CD14-positive monocyte (primary cell): ENCODE data around the gene DHX29. TPM values are rescaled to one million over a fixed set of nuclear protein-coding genes. Genes with fewer than 3 reads are reported as not detected.

Experiments used
- DNase-seq, 3 donors: peaks; one replicate each; pipeline ENCODE4 v3.0.0-alpha.2; 2011 to 2022
- H2AFZ ChIP-seq: 2 replicates; pipeline ENCODE4 v1.6.0; 2012; ENCODE audit warnings: mild to moderate bottlenecking, low read depth, low read length, inconsistent platforms; ENCODE audit not compliant: insufficient read depth, poor library complexity, severe bottlenecking
- H3K27ac ChIP-seq, 2 donors: 1 replicate in 1 of 2; 2 replicates in 1 of 2; pipeline ENCODE4 v1.5.1; 2012 to 2013; ENCODE audit warnings: low read length in 2 of 2, control low read depth in 1 of 2, inconsistent platforms in 1 of 2, low read depth in 1 of 2, mild to moderate bottlenecking in 1 of 2
- H3K27me3 ChIP-seq, 2 donors: one replicate each; pipeline versions ENCODE4 v1.6.0 to v1.6.1; 2011 to 2013; ENCODE audit warnings: low read length in 2 of 2; ENCODE audit not compliant: control insufficient read depth in 2 of 2, insufficient read depth in 2 of 2
- H3K36me3 ChIP-seq, 2 donors: replicated peaks in 1 of 2; 1 replicate in 1 of 2; 2 replicates in 1 of 2; pipeline versions ENCODE4 v1.5.1 to v1.6.1; 2012 to 2013; ENCODE audit warnings: low read length in 2 of 2, control low read depth in 1 of 2, inconsistent platforms in 1 of 2, mild to moderate bottlenecking in 1 of 2; ENCODE audit not compliant: insufficient read depth in 2 of 2, control insufficient read depth in 1 of 2
- H3K4me1 ChIP-seq, 2 donors: 1 replicate in 1 of 2; 2 replicates in 1 of 2; pipeline versions ENCODE4 v1.5.1 to v1.6.1; 2012 to 2013; ENCODE audit warnings: low read length in 2 of 2, control low read depth in 1 of 2, inconsistent platforms in 1 of 2, mild to moderate bottlenecking in 1 of 2, moderate library complexity in 1 of 2; ENCODE audit not compliant: insufficient read depth in 2 of 2, control insufficient read depth in 1 of 2
- H3K4me2 ChIP-seq: replicated peaks from 2 replicates; pipeline ENCODE3; 2012; ENCODE audit warnings: low read length, moderate library complexity, mild to moderate bottlenecking; ENCODE audit not compliant: poor library complexity, severe bottlenecking; ENCODE audit errors: extremely low read depth
- H3K4me3 ChIP-seq, 3 experiments: fragments of 200-600 bp in 1 of 3; sonication (generic) in 1 of 3; replicated peaks in 1 of 3; 1 replicate in 2 of 3; 2 replicates in 1 of 3; pipeline ENCODE4 v1.5.1; 2011 to 2013; ENCODE audit warnings: low read length in 3 of 3, mild to moderate bottlenecking in 3 of 3, control low read depth in 2 of 3, low read depth in 2 of 3, inconsistent platforms in 1 of 3, moderate library complexity in 1 of 3
- H3K79me2 ChIP-seq: 2 replicates; pipeline ENCODE4 v1.6.0; 2012; ENCODE audit warnings: mild to moderate bottlenecking, control low read depth, inconsistent platforms, low read length, moderate library complexity; ENCODE audit not compliant: insufficient read depth
- H3K9ac ChIP-seq: 2 replicates; pipeline ENCODE4 v1.6.0; 2017; ENCODE audit warnings: low read length, mild to moderate bottlenecking; ENCODE audit not compliant: insufficient read depth, poor library complexity, severe bottlenecking
- H3K9me3 ChIP-seq, 2 donors: replicated peaks in 1 of 2; 1 replicate in 1 of 2; 2 replicates in 1 of 2; pipeline versions ENCODE4 v1.5.1 to v1.6.1; 2012 to 2013; ENCODE audit warnings: low read length in 2 of 2, control low read depth in 1 of 2; ENCODE audit not compliant: control insufficient read depth in 1 of 2, insufficient read depth in 1 of 2
- H4K20me1 ChIP-seq: 2 replicates; pipeline ENCODE4 v1.6.0; 2012; ENCODE audit warnings: mild to moderate bottlenecking, low read length, control low read depth, moderate library complexity; ENCODE audit not compliant: insufficient read depth
- H3K27ac Mint-ChIP-seq, 7 donors: one replicate each; pipeline ENCODE4 v1.8.0; 2020; ENCODE audit warnings: mild to moderate bottlenecking in 7 of 7, mixed read lengths in 7 of 7, moderate library complexity in 6 of 7, inconsistent platforms in 2 of 7
- H3K27me3 Mint-ChIP-seq, 3 donors: one replicate each; pipeline ENCODE4 v1.8.0; 2021 to 2022; ENCODE audit warnings: low read depth in 3 of 3, mild to moderate bottlenecking in 3 of 3, mixed read lengths in 3 of 3, moderate library complexity in 3 of 3, inconsistent platforms in 1 of 3
- H3K36me3 Mint-ChIP-seq, 2 donors: one replicate each; pipeline ENCODE4 v1.8.0; 2020; ENCODE audit warnings: mixed read lengths in 2 of 2, inconsistent platforms in 1 of 2, mild to moderate bottlenecking in 1 of 2
- H3K4me1 Mint-ChIP-seq: one replicate; pipeline ENCODE4 v1.8.0; 2020; ENCODE audit warnings: mild to moderate bottlenecking, mixed read lengths
- H3K4me3 Mint-ChIP-seq, 2 donors: one replicate each; pipeline ENCODE4 v1.8.0; 2020; ENCODE audit warnings: mild to moderate bottlenecking in 2 of 2, mixed read lengths in 2 of 2, moderate library complexity in 1 of 2
- H3K9me3 Mint-ChIP-seq, 7 donors: one replicate each; pipeline ENCODE4 v1.8.0; 2020 to 2022; ENCODE audit warnings: mixed read lengths in 7 of 7, mild to moderate bottlenecking in 6 of 7, moderate library complexity in 6 of 7, inconsistent platforms in 2 of 7
- WGBS: methylation state at CpG from one replicate; pipeline ENCODE4 v1.1.5; 2013; ENCODE audit warnings: missing lambda C conversion rate; ENCODE audit not compliant: insufficient coverage; 5-methylcytosine and 5-hydroxymethylcytosine counted together
- intact Hi-C, 2 donors: fragments of 100-400 bp; cut with micrococcal nuclease; formaldehyde crosslinking; loops; one replicate each; pipeline versions ENCODE4 v1.15.0 to v1.15.1; 2023
- polyA plus RNA-seq, 3 donors: library from polyadenylated mRNA; depleted of rRNA in 1 of 3; unstranded in 2 of 3; stranded (reverse) in 1 of 3; fragments of 300-500 nt in 2 of 3; fragments of >200 nt in 1 of 3; fragmentation: Illumina TruSeq in 2 of 3; gene quantifications; 1 replicate in 2 of 3; 2 replicates in 1 of 3; pipeline ENCODE4 v1.2.3, GENCODE V29; 2012 to 2021
- TF ChIP-seq, protein P1 (sequence below): fragments of 200-600 bp; IDR thresholded peaks from one replicate; pipeline ENCODE4 v1.8.0; 2022; ENCODE audit warnings: antibody characterized with exemption, mild to moderate bottlenecking

Gene DHX29
- polyA plus RNA-seq, 3 donors: 5.2 to 15.9 (median 9.7) TPM

DNA sequence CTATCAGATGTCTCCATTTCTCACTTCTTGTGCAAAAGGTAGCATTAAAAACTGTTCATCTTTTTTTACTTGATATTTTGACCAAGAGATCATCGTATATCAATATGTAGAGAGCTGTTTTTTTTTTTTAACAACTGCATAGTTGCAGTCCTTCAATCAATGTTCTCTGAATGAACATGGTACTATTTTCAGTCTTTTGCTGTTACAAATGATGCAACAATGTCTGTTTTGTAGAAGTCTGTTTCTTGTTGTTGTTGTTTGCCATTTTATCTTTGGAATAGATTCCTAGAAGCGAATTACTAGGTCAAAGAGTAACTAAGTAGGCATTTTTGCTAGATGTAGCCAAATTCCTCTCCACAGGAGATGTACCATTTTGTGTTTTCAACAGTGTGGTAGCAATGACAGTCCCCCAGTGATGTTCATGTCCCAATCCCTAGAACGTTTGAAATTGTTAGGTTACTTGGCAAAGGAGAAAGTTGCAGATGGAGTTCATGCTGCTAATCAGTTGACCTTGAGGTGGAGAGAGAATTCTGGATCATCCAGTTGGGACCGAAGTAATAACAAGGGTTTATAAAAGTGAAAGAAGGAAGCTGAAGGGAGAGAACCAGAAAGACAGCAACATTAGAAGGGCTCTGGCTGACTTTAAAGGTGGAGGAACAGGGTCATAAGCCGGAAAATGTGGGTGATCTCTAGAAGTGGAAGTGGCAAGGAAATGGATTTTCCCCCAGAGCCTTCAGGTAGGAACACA lies 6.5 kb upstream of the DHX29 start:
- Histone ChIP-seq H3K36me3 (peaks cover 0 to 18% of the 10 kb centered on the region in 2 donors), H3K27ac (peak overlapping the region in 1 of 2 donors; percentile 45), H3K4me2 (no peak overlapping the region), H4K20me1 (peaks cover 76% of the 10 kb centered on the region), H3K79me2 (peaks cover 99% of the 10 kb centered on the region), H3K4me1 (peaks cover 22 to 24% of the 10 kb centered on the region in 2 donors), H3K27me3 (no peaks in the 10 kb centered on the region), H3K9ac (no peak overlapping the region), H2AFZ (no peak overlapping the region), H3K9me3 (no peaks in the 10 kb centered on the region), H3K4me3 (no peak overlapping the region)
- intact Hi-C loops: no loop called here
- H3K27ac Mint-ChIP-seq: peak overlapping the region in 3 of 7 donors; percentile 20 to 65 (median 26)
- peaks cover 15 to 20% of the 10 kb centered on the region in 2 donors for H3K36me3 Mint-ChIP-seq
- no peak overlapping the region for H3K4me3 Mint-ChIP-seq
- H3K9me3 Mint-ChIP-seq: peaks cover 0 to 8% (median 0%) of the 10 kb centered on the region in 7 donors
- no peak for DNase-seq
- WGBS: 80% methylated on average over 3 of the region's 5 CpGs
- H3K27me3 Mint-ChIP-seq: no peaks in the 10 kb centered on the region
- H3K4me1 Mint-ChIP-seq: peaks cover 42% of the 10 kb centered on the region
- TF ChIP-seq, protein P1, sequence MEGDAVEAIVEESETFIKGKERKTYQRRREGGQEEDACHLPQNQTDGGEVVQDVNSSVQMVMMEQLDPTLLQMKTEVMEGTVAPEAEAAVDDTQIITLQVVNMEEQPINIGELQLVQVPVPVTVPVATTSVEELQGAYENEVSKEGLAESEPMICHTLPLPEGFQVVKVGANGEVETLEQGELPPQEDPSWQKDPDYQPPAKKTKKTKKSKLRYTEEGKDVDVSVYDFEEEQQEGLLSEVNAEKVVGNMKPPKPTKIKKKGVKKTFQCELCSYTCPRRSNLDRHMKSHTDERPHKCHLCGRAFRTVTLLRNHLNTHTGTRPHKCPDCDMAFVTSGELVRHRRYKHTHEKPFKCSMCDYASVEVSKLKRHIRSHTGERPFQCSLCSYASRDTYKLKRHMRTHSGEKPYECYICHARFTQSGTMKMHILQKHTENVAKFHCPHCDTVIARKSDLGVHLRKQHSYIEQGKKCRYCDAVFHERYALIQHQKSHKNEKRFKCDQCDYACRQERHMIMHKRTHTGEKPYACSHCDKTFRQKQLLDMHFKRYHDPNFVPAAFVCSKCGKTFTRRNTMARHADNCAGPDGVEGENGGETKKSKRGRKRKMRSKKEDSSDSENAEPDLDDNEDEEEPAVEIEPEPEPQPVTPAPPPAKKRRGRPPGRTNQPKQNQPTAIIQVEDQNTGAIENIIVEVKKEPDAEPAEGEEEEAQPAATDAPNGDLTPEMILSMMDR: no peak

DNA sequence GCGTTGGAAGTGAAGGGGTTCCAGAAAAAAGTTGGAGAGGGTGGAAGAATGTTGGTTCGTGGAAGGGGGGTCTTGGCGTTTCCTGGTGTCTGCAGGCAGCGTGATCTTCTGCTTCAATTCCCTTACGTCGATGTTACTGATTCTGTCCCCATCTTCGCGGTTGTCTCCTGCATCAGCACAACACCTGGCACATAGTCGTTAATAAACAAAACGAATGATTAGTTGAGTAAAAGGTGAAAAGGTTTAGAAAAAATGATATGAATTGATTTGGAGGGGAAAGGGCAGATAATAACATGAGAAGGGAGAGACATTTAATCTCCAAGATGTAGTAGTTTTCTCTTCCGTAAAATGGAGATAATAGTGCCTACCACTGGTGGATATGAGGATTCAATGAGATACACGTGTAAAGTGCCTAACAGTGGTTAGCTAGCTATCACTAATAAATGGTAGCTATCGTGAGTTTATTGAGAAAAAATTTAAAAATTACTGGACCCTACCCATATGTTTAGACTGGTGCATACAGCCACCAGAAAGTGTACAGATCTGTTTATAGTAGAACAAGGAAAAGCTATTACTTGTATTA lies 851 bp upstream of the DHX29 start:
- H3K4me2 ChIP-seq: peak overlapping the region; percentile 92
- peak; percentile 8 to 12 (median 12) for DNase-seq
- Mint-ChIP-seq H3K27me3 (no peaks in the 10 kb centered on the region), H3K27ac (no peak overlapping the region), H3K4me3 (no peak overlapping the region), H3K9me3 (peaks cover 0 to 2% (median 0%) of the 10 kb centered on the region in 7 donors), H3K36me3 (peaks cover 5 to 10% of the 10 kb centered on the region in 2 donors), H3K4me1 (peaks cover 29% of the 10 kb centered on the region)
- TF ChIP-seq, protein P1: no peak
- peak overlapping the region; percentile 93 for H3K9ac ChIP-seq
- peak overlapping the region; percentile 89 for H2AFZ ChIP-seq
- peak overlapping the region; percentile 91 to 96 (median 95) for H3K4me3 ChIP-seq
- H3K27ac ChIP-seq: peak overlapping the region; percentile 78 to 97
- 0% methylated on average over 3 of the region's 13 CpGs for WGBS
- H3K36me3 ChIP-seq: peaks cover 0 to 13% of the 10 kb centered on the region in 2 donors
- peaks cover 90% of the 10 kb centered on the region for H3K79me2 ChIP-seq
- H3K27me3 ChIP-seq: no peaks in the 10 kb centered on the region
- peaks cover 42 to 63% of the 10 kb centered on the region in 2 donors for H3K4me1 ChIP-seq
- H3K9me3 ChIP-seq: no peaks in the 10 kb centered on the region
- peaks cover 44% of the 10 kb centered on the region for H4K20me1 ChIP-seq
- intact Hi-C loops: no loop called here
